Measurements from ENCODE around the gene PBX2. TPM values are rescaled to one million over a fixed set of nuclear protein-coding genes. Genes with fewer than 3 reads are reported as not detected.
"Not testable (repeated sequence)": the region's sequence is repeated elsewhere in the genome, so short reads cannot be mapped to it uniquely, and the experiment has no call there.

Gene PBX2
- 32.0 and 55.9 TPM in 2 replicates for total RNA-seq

- peak; percentile 81 for DNase-seq (ENCODE audit: low read depth)
Observed at GRCh38 chr6:32190054-32190851, at the start of gene PBX2. PBX2 (minus strand) TSS chr6:32190202; CDS start chr6:32189915, 287 bp downstream.

DNA sequence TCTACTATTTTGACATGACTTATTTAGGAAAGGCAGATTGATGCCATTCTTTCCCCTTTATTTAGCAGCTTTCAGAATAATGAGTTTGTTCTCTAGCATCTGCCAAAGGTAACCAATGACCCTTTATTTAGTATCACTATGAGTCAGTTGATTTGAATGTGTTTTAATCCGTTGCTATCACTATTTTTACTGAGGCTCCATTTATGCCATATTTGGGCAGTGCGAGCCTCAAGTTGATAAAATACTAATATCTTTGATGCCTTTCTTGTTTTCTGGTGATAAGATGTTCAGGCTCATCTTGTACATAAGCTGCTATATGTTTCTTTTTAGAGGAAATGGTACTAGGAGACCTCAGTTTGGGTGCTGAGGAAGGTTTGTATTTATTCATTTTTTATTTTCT lies 49.5 kb upstream of the PBX2 start:
- no peak for DNase-seq (ENCODE audit: low read depth)

DNA sequence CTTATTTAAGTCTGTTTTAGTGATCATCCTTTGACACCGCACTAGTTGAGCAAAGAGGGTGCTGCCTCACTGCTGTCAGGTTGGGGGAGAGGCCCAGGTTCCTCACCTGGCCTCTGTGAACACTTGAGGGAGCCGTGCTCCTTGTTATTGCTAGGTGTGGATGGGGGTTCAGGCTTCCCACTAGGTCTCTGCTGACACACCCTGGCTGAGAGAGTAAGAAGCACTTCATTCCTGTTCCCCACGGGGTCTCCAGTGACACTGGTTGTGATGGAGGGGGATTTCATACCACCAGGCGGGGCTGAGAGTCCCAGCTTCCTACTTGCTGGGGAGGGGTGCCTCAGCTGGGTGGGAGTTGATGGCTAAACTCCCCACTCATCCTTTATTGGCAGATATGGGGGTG lies 44.9 kb upstream of the PBX2 start:
- no peak for DNase-seq (ENCODE audit: low read depth)

GRCh38 chr6:32226434-32226833 lies 36.4 kb upstream of the PBX2 start:
- DNase-seq (ENCODE audit: low read depth), result no peak

- no peak for DNase-seq (ENCODE audit: low read depth)
Observed at GRCh38 chr6:32224696-32225095, 34.7 kb upstream of the PBX2 start.

DNA sequence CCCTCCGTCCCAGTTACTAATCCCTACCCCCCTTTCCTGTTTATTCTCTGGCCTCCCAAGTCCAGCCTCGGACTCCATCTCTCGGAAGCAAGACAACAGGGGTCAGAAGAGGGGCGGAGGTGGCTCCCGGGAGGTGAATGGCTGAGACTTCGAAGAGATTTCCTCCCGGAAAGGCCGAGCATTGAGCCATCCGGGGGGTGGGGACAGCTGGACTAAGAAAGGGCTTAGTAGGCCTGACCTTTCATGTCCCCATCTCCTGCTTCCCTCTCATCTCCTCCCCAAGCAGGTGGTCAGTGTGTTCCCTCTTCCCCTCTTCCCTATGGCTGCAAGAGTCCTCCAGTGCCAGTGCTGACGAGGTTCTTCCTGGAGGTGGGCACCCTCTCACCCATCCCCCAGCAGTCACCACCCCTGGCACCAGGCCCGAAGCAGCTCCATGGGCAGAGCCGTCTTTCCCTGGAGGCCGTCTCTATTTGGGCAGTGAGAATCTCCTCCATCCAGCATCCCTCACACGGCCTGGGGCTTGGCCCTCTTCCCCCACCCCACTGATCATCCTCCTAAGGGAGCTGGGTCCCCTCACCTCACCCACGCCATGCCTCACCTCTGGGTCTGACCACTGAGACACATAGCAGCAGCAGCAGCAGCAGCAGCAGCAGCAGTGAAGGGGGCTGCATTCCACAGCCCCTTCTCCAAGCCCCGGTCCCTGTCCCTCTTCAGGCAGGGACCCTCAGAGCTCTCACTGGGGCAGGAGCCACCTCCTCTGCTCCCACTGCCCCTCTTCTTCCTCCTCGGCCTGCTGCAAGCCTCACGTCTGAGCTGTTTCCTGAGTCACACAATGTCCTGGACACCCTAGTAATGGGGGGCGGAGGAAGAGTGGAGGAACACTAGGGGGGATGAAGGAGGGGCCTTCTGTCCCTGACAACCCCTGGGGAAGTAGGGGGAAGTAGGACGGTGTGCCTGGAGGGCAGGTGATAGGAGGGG lies 33.5 kb upstream of the PBX2 start, which contains the start of gene NOTCH4:
Gene NOTCH4 (minus strand): TSS at position 810 of the 978 bp plus-strand sequence. CDS start 139 bp downstream, at position 671.
- DNase-seq (ENCODE audit: low read depth), result no peak

GRCh38 chr6:32222333-32223230 lies 32.6 kb upstream of the PBX2 start:
- no peak for DNase-seq (ENCODE audit: low read depth)

DNA sequence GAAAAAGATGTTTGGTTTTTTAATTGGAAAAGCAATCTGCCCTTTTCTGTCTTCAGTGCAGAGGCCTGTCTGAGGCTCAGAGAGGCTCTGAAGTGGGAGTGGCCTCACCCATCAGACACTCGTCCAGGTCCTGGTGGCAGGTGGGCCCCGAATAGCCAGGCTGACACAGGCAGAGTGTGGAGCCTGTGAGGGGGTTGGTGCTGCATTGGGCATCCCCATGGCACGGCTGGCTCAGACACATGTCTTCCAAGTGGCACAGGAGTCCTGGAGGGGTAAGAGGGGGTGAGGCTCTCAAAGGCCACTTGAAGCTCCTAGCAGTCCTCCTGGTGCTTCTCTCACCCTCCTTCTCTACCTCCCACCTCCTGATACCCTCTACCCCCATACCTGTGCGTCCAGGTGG lies 30.0 kb upstream of the PBX2 start:
- DNase-seq (ENCODE audit: low read depth), result no peak

- no peak for DNase-seq (ENCODE audit: low read depth)
Observed at GRCh38 chr6:32218167-32218566, 28.2 kb upstream of the PBX2 start.

GRCh38 chr6:32216998-32217397 lies 27.0 kb upstream of the PBX2 start:
- DNase-seq (ENCODE audit: low read depth), result no peak

- DNase-seq (ENCODE audit: low read depth), result no peak
Observed at GRCh38 chr6:32216285-32216684, 26.3 kb upstream of the PBX2 start.

- no peak for DNase-seq (ENCODE audit: low read depth)
Observed at GRCh38 chr6:32215617-32216016, 25.6 kb upstream of the PBX2 start.

- no peak for DNase-seq (ENCODE audit: low read depth)
Observed at GRCh38 chr6:32214126-32214525, 24.1 kb upstream of the PBX2 start.

DNA sequence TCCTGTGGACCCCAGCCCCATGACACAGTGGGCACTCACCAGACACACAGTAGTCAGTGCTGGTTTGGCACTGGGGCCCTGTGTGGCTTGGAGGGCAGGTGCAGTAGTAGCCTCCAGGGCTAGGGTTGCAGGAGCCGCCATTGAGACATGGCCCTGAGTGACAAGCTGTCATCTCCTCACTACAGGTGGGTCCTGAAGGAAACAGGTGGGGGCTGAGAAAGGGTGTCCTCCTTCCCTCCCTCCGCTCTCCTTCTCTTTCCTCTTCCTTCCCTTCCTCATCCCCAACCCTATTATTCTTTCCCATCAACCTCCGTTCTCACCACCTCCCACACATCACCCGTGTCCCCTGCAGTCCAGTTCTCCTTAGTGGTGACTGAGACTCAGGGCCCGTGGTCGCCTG lies 23.6 kb upstream of the PBX2 start:
- no peak for DNase-seq (ENCODE audit: low read depth)

DNA sequence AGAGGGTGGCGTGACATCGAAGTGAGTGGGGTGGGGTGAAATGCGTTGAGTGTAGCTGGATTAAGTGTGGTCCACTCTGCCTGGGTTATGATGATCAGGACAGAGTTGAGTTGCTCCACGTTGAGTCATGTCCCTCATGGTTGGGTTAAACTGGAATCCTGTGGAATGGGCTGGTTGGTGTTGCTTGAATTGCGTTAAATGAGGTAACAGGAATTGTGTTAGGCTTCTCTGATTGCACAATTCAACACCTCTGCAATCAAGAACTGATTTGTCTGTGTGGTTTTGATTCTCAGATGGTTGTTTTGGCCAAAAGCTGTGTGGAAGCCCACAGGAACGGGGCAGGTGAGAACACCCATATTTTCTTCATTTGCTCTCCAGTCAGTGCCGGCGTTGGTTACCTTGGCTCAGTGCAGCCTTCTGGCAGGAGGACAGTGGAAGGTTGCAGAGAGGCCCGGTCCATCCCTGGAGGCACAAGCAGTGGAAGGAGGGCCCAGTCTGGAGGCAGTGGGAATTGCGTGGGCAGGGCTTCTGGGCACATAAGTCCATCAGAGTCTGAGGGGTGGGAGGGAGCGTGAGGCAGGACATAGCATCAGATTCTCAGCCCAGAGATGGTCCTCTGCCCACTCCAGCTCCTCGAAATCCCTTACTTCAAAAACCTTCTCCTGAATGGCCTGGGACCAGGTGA lies 22.2 kb upstream of the PBX2 start:
- DNase-seq (ENCODE audit: low read depth), result no peak

- DNase-seq (ENCODE audit: low read depth), result not testable (repeated sequence)
Observed at GRCh38 chr6:32211432-32211831, 21.4 kb upstream of the PBX2 start.

DNA sequence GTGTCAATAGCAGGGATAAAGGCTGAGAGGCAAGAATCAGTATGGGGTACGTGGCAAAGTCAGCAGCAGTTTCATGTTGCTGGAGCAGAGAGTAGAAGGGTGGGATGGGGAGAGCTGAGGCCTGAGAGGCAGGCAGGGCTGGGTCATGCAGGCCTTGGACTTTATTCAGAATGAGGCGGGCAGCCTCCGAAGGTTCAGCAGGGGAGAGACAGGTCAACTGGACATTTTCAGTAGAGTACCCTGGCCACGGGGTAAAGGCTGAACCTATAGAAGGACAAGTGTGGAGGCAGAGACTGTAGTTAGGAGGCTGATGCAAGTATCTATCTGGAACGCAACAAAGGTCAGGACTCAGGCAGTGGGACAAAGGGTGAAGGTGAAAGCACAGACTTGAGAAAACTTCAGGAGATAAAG lies 20.2 kb upstream of the PBX2 start:
- DNase-seq (ENCODE audit: low read depth), result no peak

GRCh38 chr6:32208996-32209395 lies 19.0 kb upstream of the PBX2 start:
- DNase-seq (ENCODE audit: low read depth), result no peak

- DNase-seq (ENCODE audit: low read depth), result no peak
Observed at GRCh38 chr6:32204268-32204715, 14.3 kb upstream of the PBX2 start.

- DNase-seq (ENCODE audit: low read depth), result no peak
Observed at GRCh38 chr6:32203426-32204267, 13.6 kb upstream of the PBX2 start.

Data from renal cortical epithelial cell (primary cell).